ENCODE data around the gene SGK1.
"Not testable (repeated sequence)": the region's sequence is repeated elsewhere in the genome, so short reads cannot be mapped to it uniquely, and the experiment has no call there.

SGK1 gene

GRCh38 chr6:134304381-134304780 is 13.5 kb downstream of the SGK1 start:
- DNase-seq (ENCODE audit: low read depth), result not testable (repeated sequence)

DNA sequence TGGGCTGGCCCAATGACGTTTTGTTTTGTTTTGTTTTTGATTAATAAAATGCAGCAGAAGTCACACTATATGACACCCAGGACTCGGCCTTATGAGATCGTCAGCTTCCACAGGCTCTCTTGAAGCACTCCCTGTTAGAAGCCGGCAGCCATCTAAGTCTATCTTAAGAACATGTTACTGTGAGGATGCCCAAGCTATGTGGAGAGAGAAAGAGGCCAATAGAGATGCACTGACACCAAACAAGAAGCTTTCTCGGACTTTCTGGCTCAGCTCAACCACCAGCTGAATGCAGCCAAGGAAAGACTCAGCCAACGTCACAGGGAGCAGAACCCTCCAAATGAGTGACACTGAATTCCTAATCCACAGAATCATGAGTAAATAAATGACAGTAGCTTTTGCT is 14.0 kb downstream of the SGK1 start:
- DNase-seq (ENCODE audit: low read depth), result no peak

DNA sequence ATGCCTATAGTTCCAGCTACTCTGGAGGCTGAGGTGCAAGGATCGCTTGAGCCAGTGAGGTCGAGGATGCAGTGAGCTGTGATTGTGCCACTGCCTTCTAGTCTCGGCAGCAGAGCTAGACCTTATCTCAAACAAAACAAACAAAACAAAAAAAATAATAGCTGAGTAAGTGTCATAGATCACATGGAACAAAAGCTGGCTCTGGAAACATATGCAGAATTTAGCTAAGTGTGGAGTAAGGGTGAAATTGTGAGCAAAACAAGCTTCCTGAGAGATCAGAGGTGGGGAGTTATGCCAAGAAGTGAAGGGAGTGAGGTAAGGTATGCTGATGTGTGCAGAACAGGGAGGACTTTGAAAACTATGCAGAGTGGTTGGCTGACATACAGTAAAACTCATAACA is 18.7 kb downstream of the SGK1 start:
- DNase-seq (ENCODE audit: low read depth), result no peak

- DNase-seq (ENCODE audit: low read depth), result no peak
Observed at GRCh38 chr6:134296762-134297161, 21.1 kb downstream of the SGK1 start.

DNA sequence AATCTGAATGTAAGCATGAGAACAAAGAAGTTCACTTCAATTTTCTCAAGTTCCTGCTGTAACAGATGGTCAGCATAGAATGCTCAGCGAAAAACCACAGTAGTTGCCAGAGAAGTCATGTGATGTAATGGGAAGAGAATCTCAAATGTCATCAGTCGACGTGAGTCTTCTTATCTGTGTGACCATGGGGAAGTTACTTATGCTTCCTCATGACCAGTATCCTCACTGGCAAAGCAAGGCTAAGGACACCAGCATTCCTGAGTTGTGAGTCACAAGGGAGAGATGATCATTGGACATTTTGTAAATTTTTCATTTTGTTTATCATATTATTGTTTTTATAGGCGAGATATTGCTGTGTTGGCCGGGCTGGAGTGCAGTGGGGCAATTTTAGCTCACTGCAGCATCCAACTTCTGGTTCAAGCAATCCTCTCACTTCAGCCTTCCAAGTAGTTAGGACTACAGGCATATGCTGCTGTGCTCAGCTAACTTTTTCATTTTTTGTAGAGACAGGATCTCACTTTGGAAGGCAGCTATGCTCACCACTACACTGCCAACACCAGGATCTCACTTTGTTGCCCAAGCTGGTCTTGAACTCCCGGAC is 21.9 kb downstream of the SGK1 start:
- DNase-seq (ENCODE audit: low read depth), result no peak

GRCh38 chr6:134293659-134294161 is 24.2 kb downstream of the SGK1 start:
- no peak for DNase-seq (ENCODE audit: low read depth)

- DNase-seq (ENCODE audit: low read depth), result no peak
Observed at GRCh38 chr6:134291156-134291555, 26.8 kb downstream of the SGK1 start.

DNA sequence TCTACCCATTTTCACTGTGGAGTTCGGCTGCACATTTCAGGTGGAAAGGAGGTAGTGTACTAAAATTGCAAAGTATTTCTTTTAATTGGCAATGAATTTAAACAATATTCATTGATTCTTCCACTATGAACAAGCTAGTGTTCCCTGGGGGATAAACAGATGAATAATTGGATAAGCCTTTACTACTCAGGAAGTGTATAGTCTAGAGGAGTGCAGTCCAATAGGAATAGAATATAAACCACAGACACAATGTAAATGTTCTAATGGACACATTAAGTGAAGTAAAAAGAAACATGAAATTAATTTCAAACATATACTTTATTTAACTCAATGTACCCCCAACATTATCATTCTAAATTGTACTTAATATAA is 28.7 kb downstream of the SGK1 start:
- no peak for DNase-seq (ENCODE audit: low read depth)

- no peak for DNase-seq (ENCODE audit: low read depth)
Observed at GRCh38 chr6:134288538-134289203, 29.2 kb downstream of the SGK1 start.

- DNase-seq (ENCODE audit: low read depth), result no peak
Observed at GRCh38 chr6:134287859-134288537, 29.9 kb downstream of the SGK1 start.

- no peak for DNase-seq (ENCODE audit: low read depth)
Observed at GRCh38 chr6:134282816-134283215, 35.1 kb downstream of the SGK1 start.

- no peak for DNase-seq (ENCODE audit: low read depth)
Observed at GRCh38 chr6:134281388-134281787, 36.5 kb downstream of the SGK1 start.

DNA sequence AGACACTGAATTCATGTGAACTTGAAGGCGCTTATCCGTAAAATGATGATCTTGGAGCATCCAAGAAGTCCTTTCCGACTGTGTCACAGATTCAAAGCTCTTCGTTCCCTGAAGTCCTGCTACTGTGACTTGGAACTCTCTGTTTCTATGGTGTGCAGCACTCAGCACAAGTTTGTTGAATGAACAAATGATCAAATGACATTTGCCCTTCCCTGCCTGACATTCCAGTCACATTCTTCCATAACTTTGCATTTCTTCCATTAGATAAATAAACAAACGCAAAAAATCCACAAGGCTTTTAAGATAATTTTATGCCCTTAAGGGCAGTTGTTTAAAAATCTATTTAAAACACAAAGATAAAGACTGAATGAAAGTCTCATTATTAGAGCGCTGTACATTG is 39.9 kb downstream of the SGK1 start:
- DNase-seq (ENCODE audit: low read depth), result no peak

GRCh38 chr6:134276891-134277377 is 41.0 kb downstream of the SGK1 start:
- DNase-seq (ENCODE audit: low read depth), result not testable (repeated sequence)

GRCh38 chr6:134272374-134272773 is 45.5 kb downstream of the SGK1 start:
- no peak for DNase-seq (ENCODE audit: low read depth)

GRCh38 chr6:134267917-134268361 is 50.0 kb downstream of the SGK1 start:
- DNase-seq (ENCODE audit: low read depth), result no peak

- no peak for DNase-seq (ENCODE audit: low read depth)
Observed at GRCh38 chr6:134266776-134267175, 51.1 kb downstream of the SGK1 start.

GRCh38 chr6:134261766-134262165 is 56.1 kb downstream of the SGK1 start:
- no peak for DNase-seq (ENCODE audit: low read depth)

- DNase-seq (ENCODE audit: low read depth), result no peak
Observed at GRCh38 chr6:134258849-134259306, 59.0 kb downstream of the SGK1 start.

GRCh38 chr6:134257516-134257915 is 60.4 kb downstream of the SGK1 start:
- no peak for DNase-seq (ENCODE audit: low read depth)

GRCh38 chr6:134256862-134257261 is 61.0 kb downstream of the SGK1 start:
- no peak for DNase-seq (ENCODE audit: low read depth)

- not testable (repeated sequence) for DNase-seq (ENCODE audit: low read depth)
Observed at GRCh38 chr6:134255280-134255679, 62.6 kb downstream of the SGK1 start.

DNA sequence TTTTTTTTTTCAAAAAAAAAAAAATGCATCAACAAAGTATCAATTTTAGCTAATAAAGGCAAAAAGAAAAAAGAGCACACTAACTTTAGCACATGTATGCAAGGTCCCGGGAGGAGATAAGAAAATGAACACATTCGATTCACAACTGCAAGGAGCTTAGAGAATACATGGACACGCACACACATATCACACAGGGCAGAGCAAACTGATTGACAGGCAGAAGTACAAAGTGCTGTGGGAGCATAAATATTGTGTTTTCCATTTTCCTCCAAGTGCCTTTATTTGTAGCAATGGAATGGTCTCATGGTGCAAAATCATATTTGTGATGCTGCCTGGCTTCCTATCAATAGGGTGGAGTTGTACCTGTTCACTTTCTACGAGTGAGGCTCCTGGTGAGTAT is 63.8 kb downstream of the SGK1 start:
- DNase-seq (ENCODE audit: low read depth), result no peak

Measured in activated T-cell treated with anti-CD3 and anti-CD28 coated beads for 24 hours (primary cell).